GM12874 (cell line): ENCODE measurements around the gene PDZD8.

ENCODE experiments used
- CTCF ChIP-seq: IDR thresholded peaks from 2 replicates; pipeline ENCODE4 v1.5.1; 2011; ENCODE audit warnings: low read depth, mild to moderate bottlenecking, control low read depth, low read length, moderate library complexity; ENCODE audit not compliant: insufficient read depth

PDZD8 gene

DNA sequence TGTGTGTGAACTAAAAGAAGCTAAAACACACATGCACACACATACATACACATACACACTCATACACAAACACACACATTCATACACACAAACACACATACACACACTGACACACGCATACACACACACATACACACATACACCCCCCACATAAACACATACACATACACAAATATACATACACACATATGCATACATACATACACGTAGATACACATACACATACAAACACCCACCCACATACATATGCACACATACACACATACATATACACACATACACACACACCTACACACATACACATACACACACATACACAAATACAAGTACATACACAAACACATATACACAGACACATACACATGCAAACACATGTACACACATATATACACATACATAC, 106.3 kb downstream of the PDZD8 start:
- no peak for TF ChIP-seq CTCF

GRCh38 chr10:117268258-117268657, 107.0 kb downstream of the PDZD8 start:
- TF ChIP-seq CTCF, result no peak

GRCh38 chr10:117266812-117267211, 108.4 kb downstream of the PDZD8 start:
- TF ChIP-seq CTCF, result no peak

DNA sequence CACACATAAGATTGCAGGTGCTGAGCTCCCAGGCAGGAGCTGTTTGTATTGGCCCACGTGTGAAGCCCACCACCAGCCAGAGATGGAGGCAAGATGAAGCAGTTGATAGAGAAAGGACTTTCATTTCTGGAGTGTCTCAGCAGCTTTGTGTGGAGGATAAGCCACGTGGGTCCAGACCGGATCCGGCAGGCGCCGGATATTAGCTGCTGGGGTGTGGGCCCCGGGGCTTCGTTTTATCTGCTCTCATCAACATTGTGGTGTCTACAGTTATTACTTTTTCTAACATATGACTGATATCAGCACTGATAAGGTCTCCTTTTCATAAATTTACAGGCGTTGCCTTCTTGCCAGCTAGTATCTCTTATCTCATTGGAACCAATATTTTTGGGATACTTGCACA, 108.8 kb downstream of the PDZD8 start:
- no peak for TF ChIP-seq CTCF

- TF ChIP-seq CTCF, result no peak
These were observed 110.5 kb downstream of the PDZD8 start for GRCh38 chr10:117264782-117265181.

DNA sequence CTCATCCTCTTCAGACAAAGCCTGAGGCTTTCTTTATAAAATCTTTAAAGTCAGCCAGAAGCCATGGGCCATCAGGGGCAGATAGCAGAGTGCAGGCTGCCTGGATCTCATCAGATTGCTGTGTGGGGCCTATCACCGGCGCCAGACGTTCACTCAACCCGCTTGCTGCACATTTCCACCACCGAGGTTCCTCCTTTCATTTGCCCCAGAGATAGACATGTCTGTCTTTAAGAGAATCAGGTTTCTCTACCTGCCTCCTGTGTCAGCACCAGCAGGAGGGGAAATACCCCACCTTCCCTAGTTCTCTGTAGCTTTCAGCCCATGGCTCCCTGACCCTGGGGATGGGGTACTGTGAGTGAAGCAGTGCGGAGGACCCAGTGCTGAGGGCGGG, 112.3 kb downstream of the PDZD8 start:
- TF ChIP-seq CTCF, result no peak

DNA sequence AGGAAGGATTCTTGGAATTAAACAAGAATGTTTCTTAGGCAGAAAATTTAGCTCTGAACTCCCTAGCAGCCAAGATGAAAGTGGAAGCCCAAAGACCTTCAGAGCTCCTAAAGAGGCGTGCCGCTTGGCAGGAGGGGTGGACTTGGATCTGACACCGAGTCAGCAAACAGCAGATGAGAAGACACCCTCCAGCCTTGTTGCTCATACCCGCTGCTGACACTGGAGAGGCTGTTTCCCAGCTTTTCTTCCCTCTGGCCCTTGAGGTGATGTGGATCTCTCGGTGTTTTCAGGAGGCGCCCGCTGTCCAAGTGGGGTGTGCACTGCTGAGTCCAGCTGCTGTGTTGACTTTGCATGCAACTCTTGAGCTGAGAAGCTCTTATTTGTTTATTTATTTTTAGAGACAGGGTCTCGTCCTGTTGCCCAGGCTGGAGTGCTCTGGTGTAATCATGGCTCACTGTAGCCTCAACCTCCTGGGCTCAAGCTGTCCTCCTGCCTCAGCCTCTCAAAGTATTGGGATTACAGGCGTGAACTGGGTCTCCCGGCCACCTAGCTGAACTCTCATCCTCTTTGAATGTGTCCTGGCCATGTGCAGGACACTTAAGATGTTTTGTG, 112.8 kb downstream of the PDZD8 start:
- TF ChIP-seq CTCF, result no peak
